Activated naive CD4-positive, alpha-beta T cell treated with anti-CD3 and anti-CD28 coated beads, Interleukin-2, amount 10 ng/mL, durations not matched to agents 7 days and 5 days (primary cell): ENCODE data around the gene CASS4.
A peak's percentile ranks its signal among the peaks of the same experiment; 100 is the strongest.

Source experiments
- CTCF ChIA-PET: fragments of 350-600 bp; sonication (Branson Sonifier 250); formaldehyde crosslinking; loops from one replicate; lab custom pipeline; 2021; ENCODE audit warnings: antibody characterized with exemption; lab: Charles Lee
- DNase-seq: peaks from one replicate; pipeline ENCODE4 v3.0.0-alpha.2; 2020
- H3K27ac Mint-ChIP-seq: one replicate; pipeline ENCODE4 v1.8.0; 2021; ENCODE audit warnings: mild to moderate bottlenecking, moderate library complexity, mixed read lengths
- H3K27me3 Mint-ChIP-seq: one replicate; pipeline ENCODE4 v1.8.0; 2021; ENCODE audit warnings: mild to moderate bottlenecking, mixed read lengths
- H3K36me3 Mint-ChIP-seq: one replicate; pipeline ENCODE4 v1.8.0; 2021; ENCODE audit warnings: mixed read lengths
- H3K4me1 Mint-ChIP-seq: one replicate; pipeline ENCODE4 v1.8.0; 2021; ENCODE audit warnings: mixed read lengths
- H3K4me3 Mint-ChIP-seq: one replicate; pipeline ENCODE4 v1.8.0; 2021; ENCODE audit warnings: mild to moderate bottlenecking, moderate library complexity, mixed read lengths
- H3K9me3 Mint-ChIP-seq: one replicate; pipeline ENCODE4 v1.8.0; 2021; ENCODE audit warnings: mixed read lengths

CASS4 gene

GRCh38 chr20:56411759-56412472 lies at the start of gene CASS4:
Gene CASS4 (plus strand): TSS chr20:56412260. CDS start chr20:56412459, 199 bp downstream.
- CTCF ChIA-PET, result interaction anchor here (0.6 to 3.7 kb wide), 10 partner anchors 10 to 72 kb away, joined by 3 to 19 read pairs (median 4); partner anchors contain the start of gene RTF2
- Mint-ChIP-seq H3K4me1 (peaks cover 61% of the 10 kb centered on the region), H3K36me3 (peaks cover 54% of the 10 kb centered on the region), H3K27me3 (no peaks in the 10 kb centered on the region), H3K27ac (peak within 1 kb of the TSS; percentile 93), H3K9me3 (peaks cover 4% of the 10 kb centered on the region), H3K4me3 (peak within 1 kb of the TSS; percentile 81)
- peak; percentile 57 for DNase-seq

GRCh38 chr20:56362833-56363413 lies 49.1 kb upstream of the CASS4 start:
- H3K4me3 Mint-ChIP-seq, result no peak overlapping the region
- CTCF ChIA-PET, result no interaction called here

GRCh38 chr20:56363491-56363890 lies 48.6 kb upstream of the CASS4 start:
- peaks cover 11% of the 10 kb centered on the region for H3K4me1 Mint-ChIP-seq
- DNase-seq, result no peak
- H3K4me3 Mint-ChIP-seq, result no peak overlapping the region
- H3K9me3 Mint-ChIP-seq, result no peaks in the 10 kb centered on the region
- CTCF ChIA-PET, result no interaction called here
- H3K27ac Mint-ChIP-seq, result no peak overlapping the region
- peaks cover 11% of the 10 kb centered on the region for H3K36me3 Mint-ChIP-seq
- peaks cover 4% of the 10 kb centered on the region for H3K27me3 Mint-ChIP-seq

More at GRCh38 chr20:56362833-56363413, 49.1 kb upstream of the CASS4 start:
- Mint-ChIP-seq H3K27ac (no peak overlapping the region), H3K27me3 (peaks cover 4% of the 10 kb centered on the region), H3K9me3 (no peaks in the 10 kb centered on the region), H3K36me3 (peaks cover 11% of the 10 kb centered on the region), H3K4me1 (peaks cover 15% of the 10 kb centered on the region)
- no peak for DNase-seq

- H3K27ac Mint-ChIP-seq, result no peak overlapping the region
- CTCF ChIA-PET, result no interaction called here
- H3K4me3 Mint-ChIP-seq, result no peak overlapping the region
- H3K27me3 Mint-ChIP-seq, result no peaks in the 10 kb centered on the region
- peaks cover 5% of the 10 kb centered on the region for H3K4me1 Mint-ChIP-seq
- DNase-seq, result no peak
- H3K9me3 Mint-ChIP-seq, result no peaks in the 10 kb centered on the region
- peaks cover 46% of the 10 kb centered on the region for H3K36me3 Mint-ChIP-seq
Observed at GRCh38 chr20:56368351-56369134, 43.5 kb upstream of the CASS4 start.

- Mint-ChIP-seq H3K4me1 (peaks cover 5% of the 10 kb centered on the region), H3K9me3 (no peaks in the 10 kb centered on the region)
Observed at GRCh38 chr20:56369179-56369578, 42.9 kb upstream of the CASS4 start.

GRCh38 chr20:56371977-56372376 lies 40.1 kb upstream of the CASS4 start:
- CTCF ChIA-PET, result interaction anchor here (0.9 kb wide), 1 partner anchor 20 kb away, joined by 3 read pairs; no protein-coding TSS in a partner anchor
- Mint-ChIP-seq H3K4me1 (peaks cover 16% of the 10 kb centered on the region), H3K27ac (no peak overlapping the region), H3K27me3 (no peaks in the 10 kb centered on the region), H3K9me3 (no peaks in the 10 kb centered on the region), H3K4me3 (no peak overlapping the region), H3K36me3 (peaks cover 63% of the 10 kb centered on the region)
- no peak for DNase-seq

More at GRCh38 chr20:56369179-56369578, 42.9 kb upstream of the CASS4 start:
- H3K27me3 Mint-ChIP-seq, result no peaks in the 10 kb centered on the region
- no peak overlapping the region for H3K4me3 Mint-ChIP-seq
- H3K27ac Mint-ChIP-seq, result no peak overlapping the region
- CTCF ChIA-PET, result no interaction called here
- no peak for DNase-seq
- H3K36me3 Mint-ChIP-seq, result peaks cover 51% of the 10 kb centered on the region

GRCh38 chr20:56372850-56373249 lies 39.2 kb upstream of the CASS4 start:
- Mint-ChIP-seq H3K4me1 (peaks cover 16% of the 10 kb centered on the region), H3K27me3 (no peaks in the 10 kb centered on the region), H3K4me3 (no peak overlapping the region), H3K9me3 (no peaks in the 10 kb centered on the region), H3K27ac (no peak overlapping the region), H3K36me3 (peaks cover 64% of the 10 kb centered on the region)
- CTCF ChIA-PET, result no interaction called here
- DNase-seq, result no peak

- H3K27ac Mint-ChIP-seq, result no peak overlapping the region
- DNase-seq, result no peak
- peaks cover 72% of the 10 kb centered on the region for H3K36me3 Mint-ChIP-seq
- peaks cover 16% of the 10 kb centered on the region for H3K4me1 Mint-ChIP-seq
- H3K9me3 Mint-ChIP-seq, result no peaks in the 10 kb centered on the region
- no peak overlapping the region for H3K4me3 Mint-ChIP-seq
- no peaks in the 10 kb centered on the region for H3K27me3 Mint-ChIP-seq
- CTCF ChIA-PET, result no interaction called here
Observed at GRCh38 chr20:56373942-56374341, 38.1 kb upstream of the CASS4 start.

- H3K9me3 Mint-ChIP-seq, result no peaks in the 10 kb centered on the region
- peak overlapping the region; percentile 17 for H3K27ac Mint-ChIP-seq
- CTCF ChIA-PET, result interaction anchor here (1.5 kb wide), 1 partner anchor 15 kb away, joined by 3 read pairs; no protein-coding TSS in a partner anchor
- H3K4me3 Mint-ChIP-seq, result no peak overlapping the region
- H3K36me3 Mint-ChIP-seq, result peaks cover 65% of the 10 kb centered on the region
- peaks cover 23% of the 10 kb centered on the region for H3K4me1 Mint-ChIP-seq
- no peak for DNase-seq
- no peaks in the 10 kb centered on the region for H3K27me3 Mint-ChIP-seq
Observed at GRCh38 chr20:56376331-56376730, 35.7 kb upstream of the CASS4 start.

- Mint-ChIP-seq H3K4me1 (peaks cover 25% of the 10 kb centered on the region), H3K9me3 (no peaks in the 10 kb centered on the region), H3K27ac (peak overlapping the region; percentile 1), H3K27me3 (no peaks in the 10 kb centered on the region), H3K4me3 (no peak overlapping the region), H3K36me3 (peaks cover 70% of the 10 kb centered on the region)
- no peak for DNase-seq
- CTCF ChIA-PET, result no interaction called here
Observed at GRCh38 chr20:56378386-56378785, 33.7 kb upstream of the CASS4 start.

- no peaks in the 10 kb centered on the region for H3K27me3 Mint-ChIP-seq
- DNase-seq, result no peak
- H3K4me3 Mint-ChIP-seq, result no peak overlapping the region
- no peaks in the 10 kb centered on the region for H3K9me3 Mint-ChIP-seq
- peaks cover 72% of the 10 kb centered on the region for H3K36me3 Mint-ChIP-seq
- CTCF ChIA-PET, result no interaction called here
- H3K4me1 Mint-ChIP-seq, result peaks cover 33% of the 10 kb centered on the region
- H3K27ac Mint-ChIP-seq, result no peak overlapping the region
Observed at GRCh38 chr20:56380375-56380774, 31.7 kb upstream of the CASS4 start.

- H3K27ac Mint-ChIP-seq, result peak overlapping the region; percentile 58
- H3K4me1 Mint-ChIP-seq, result peaks cover 29% of the 10 kb centered on the region
- no peak overlapping the region for H3K4me3 Mint-ChIP-seq
- H3K36me3 Mint-ChIP-seq, result peaks cover 71% of the 10 kb centered on the region
- no peaks in the 10 kb centered on the region for H3K27me3 Mint-ChIP-seq
- CTCF ChIA-PET, result interaction anchor here (0.7 to 1.1 kb wide), 2 partner anchors 10 to 110 kb away, joined by 3 read pairs; partner anchors contain the start of gene AURKA
- DNase-seq, result no peak
- H3K9me3 Mint-ChIP-seq, result no peaks in the 10 kb centered on the region
Observed at GRCh38 chr20:56381501-56381900, 30.6 kb upstream of the CASS4 start.

- H3K36me3 Mint-ChIP-seq, result peaks cover 68% of the 10 kb centered on the region
- CTCF ChIA-PET, result no interaction called here
Observed at GRCh38 chr20:56382696-56383095, 29.4 kb upstream of the CASS4 start.

GRCh38 chr20:56383334-56383733 lies 28.7 kb upstream of the CASS4 start:
- Mint-ChIP-seq H3K4me1 (peaks cover 36% of the 10 kb centered on the region), H3K27ac (no peak overlapping the region), H3K36me3 (peaks cover 66% of the 10 kb centered on the region), H3K4me3 (no peak overlapping the region), H3K27me3 (no peaks in the 10 kb centered on the region), H3K9me3 (no peaks in the 10 kb centered on the region)
- CTCF ChIA-PET, result no interaction called here
- no peak for DNase-seq

More at GRCh38 chr20:56382696-56383095, 29.4 kb upstream of the CASS4 start:
- no peaks in the 10 kb centered on the region for H3K9me3 Mint-ChIP-seq
- no peaks in the 10 kb centered on the region for H3K27me3 Mint-ChIP-seq
- H3K4me1 Mint-ChIP-seq, result peaks cover 33% of the 10 kb centered on the region
- DNase-seq, result no peak
- no peak overlapping the region for H3K27ac Mint-ChIP-seq
- no peak overlapping the region for H3K4me3 Mint-ChIP-seq
